GM04503 (cell line): ENCODE results near the gene TIGD7.

Experiments used
- DNase-seq: peaks from one replicate; pipeline ENCODE4 v3.0.0-alpha.2; 2012; ENCODE audit warnings: low read depth

TIGD7 gene, protein sequence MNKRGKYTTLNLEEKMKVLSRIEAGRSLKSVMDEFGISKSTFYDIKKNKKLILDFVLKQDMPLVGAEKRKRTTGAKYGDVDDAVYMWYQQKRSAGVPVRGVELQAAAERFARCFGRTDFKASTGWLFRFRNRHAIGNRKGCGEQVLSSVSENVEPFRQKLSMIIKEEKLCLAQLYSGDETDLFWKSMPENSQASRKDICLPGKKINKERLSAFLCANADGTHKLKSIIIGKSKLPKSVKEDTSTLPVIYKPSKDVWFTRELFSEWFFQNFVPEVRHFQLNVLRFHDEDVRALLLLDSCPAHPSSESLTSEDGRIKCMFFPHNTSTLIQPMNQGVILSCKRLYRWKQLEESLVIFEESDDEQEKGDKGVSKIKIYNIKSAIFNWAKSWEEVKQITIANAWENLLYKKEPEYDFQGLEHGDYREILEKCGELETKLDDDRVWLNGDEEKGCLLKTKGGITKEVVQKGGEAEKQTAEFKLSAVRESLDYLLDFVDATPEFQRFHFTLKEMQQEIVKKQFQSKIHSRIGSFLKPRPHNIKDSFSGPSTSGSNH

DNA sequence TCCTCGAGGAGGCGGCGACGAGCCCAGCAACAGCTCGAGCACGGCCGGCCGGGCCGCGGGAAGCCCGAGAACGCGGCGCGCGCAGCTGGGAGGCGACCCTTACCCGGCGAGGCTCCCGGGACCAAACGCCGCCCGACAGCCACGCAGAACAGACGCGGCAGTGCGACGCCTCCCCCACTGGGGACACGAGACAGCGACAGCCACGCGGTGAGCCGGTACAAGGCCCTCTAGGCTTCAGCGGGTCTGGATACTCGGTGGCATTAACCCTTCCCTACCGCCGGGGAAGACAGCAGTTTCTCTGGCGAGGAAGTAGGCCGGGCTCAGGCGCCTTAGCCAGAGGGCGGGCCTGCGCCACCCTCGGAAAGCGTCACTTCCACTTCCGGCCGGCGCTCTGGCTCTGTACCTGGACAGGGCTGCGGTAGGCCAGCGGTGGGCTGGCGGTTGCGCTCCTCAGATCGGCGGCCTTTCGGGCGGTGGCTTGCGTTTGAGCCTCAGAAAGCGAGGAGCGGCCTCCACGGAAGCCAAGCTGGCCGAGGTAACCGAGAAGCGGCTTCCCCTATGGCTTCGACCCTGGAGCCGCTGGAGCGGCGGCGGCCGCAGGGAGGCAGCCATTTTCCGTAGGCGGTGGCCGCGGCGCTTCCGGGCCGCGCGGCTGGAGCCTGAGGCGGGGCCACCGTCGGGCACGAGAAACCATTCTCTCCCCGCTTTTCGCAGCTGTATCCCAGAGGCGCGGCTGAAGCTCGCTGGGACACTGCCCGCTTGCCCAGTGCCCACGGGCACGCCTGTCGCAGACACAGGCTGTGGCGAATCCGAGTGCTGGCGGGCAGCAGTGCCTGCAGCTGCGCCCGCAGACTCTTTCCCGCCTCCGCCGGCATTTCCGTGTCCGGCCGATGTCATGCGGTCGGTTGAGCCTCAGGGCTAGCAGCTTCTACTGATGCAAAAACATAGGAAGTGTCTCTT, at the start of gene TIGD7, which contains the start of gene ZNF75A:
TSS of gene TIGD7 (minus strand) at position 322 of the 960 bp plus-strand sequence. CDS start 4,816 bp downstream, outside the sequence.
TSS of gene ZNF75A (plus strand) at position 389 of the 960 bp plus-strand sequence. CDS start 2,932 bp downstream, outside the sequence.
- DNase-seq = peak; percentile 65

DNA sequence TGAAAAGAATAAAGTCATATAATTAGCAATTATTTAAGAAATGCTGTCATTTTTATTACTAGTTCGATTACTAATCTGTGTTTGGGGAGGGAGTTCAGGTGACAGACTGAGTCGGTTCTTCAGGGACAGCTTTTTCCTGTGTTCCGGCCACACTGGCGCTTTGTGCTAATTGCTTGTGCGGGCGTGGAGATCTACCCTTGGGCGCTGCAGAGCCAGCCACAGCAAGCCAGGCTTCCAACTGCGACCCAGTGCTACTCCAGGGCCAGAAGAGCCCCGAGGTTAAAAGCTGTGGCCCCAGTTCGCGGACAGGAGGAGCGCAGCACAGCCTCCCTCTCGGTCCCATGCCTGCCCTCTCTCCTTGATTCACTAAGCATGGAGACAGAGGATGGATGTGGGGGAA, 43.9 kb upstream of the TIGD7 start:
- DNase-seq = no peak

DNA sequence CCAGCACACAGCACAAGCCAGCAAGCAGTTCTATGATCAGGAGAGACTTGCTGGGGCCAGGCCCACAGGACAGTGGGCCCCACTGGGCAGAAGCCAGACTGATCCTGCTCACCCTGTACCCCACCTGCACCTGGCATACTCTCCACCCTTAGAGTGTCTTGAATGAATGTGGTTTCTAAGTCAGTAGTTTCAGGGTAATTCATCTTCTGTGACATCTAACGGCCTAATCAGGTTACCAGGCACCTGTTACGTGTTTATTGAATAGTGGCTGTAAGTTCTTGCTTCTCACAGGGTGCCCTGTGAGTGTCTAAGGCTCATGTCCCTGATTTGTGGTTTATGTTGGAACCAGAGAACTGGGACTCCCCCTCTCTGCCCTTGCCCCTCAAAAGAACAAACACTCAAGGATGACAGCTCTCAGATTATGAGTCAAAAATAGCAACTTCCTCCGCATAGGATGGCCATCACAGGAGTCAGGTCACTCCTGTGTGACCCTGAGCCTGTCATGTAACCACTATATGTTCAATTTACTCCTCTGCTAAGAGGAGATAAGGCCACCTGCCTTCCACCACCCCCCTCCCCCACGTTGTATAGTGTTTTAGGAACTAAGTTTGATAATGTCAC, 43.4 kb upstream of the TIGD7 start:
- DNase-seq = no peak

DNA sequence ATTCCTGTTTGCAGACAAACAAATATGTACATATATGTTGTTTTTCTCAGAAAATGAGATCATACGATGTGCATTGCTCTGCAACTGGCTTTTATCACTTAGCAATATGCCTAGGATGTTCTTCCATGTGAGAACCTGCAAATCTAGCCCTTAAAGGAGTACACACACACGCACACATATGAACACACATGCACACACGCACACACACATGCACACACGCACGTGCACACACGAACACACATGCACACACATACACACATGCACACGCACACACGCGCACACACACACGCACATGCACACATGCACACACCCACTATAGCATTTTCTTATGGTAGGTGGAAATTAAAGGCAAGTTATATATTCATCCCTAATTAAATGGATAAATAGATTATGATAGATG, 42.4 kb upstream of the TIGD7 start:
- DNase-seq = no peak

DNA sequence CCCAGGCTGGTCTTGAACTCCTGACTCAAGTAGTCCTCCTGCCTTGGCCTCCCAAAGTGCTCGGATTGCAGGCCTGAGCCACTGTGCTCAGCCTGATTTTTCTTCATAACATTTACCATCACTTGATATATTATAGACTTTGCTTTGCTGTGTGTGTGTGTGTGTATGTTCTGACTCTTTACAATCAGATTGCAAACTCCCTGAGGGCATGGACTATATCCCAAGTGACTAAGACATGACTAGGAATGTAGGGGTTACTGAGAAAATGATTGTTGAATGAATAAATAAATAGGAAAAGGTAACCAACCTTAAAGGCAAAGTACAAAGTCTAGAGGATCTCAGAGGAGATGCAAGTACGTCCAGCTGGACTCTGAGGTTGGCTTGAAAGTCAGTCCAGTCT, 40.8 kb upstream of the TIGD7 start:
- no peak for DNase-seq

DNA sequence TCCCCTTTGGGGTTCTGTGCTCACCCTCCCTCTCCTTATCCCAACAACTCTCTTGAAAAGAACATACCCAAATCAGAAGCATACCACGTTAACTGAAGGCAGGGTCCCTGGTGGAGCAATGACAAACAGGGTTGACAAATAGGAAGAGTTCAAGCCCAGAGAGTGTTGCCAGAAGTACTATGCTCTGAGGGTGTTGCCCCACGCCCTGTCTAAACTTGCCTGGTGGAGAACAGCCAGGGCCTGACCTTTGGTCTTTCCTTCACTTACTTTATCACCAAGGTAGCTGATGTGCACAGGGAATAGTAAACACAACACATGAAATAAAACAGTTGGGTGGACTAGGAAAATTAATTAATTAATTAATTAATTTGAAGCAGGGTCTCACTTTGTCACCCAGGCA, 23.4 kb upstream of the TIGD7 start:
- no peak for DNase-seq

DNA sequence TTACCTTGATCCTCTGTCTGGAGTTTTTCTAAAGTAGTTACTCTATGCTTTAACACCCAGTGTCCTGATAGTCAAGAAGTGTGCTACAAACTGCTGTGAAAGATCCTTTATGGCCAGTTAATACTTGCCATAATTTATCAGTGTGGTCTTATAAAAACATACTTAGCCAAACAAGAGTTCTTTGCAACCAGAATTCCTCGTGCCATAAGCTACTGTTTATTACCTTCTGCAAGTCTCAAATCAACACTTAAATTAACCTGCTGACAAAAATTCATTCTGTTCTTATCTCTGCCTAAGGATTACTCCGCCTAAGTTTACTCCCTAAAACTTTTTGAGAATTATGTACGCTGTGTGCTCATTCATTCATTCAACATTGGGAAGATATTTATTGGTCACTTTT, 22.9 kb upstream of the TIGD7 start:
- no peak for DNase-seq

DNA sequence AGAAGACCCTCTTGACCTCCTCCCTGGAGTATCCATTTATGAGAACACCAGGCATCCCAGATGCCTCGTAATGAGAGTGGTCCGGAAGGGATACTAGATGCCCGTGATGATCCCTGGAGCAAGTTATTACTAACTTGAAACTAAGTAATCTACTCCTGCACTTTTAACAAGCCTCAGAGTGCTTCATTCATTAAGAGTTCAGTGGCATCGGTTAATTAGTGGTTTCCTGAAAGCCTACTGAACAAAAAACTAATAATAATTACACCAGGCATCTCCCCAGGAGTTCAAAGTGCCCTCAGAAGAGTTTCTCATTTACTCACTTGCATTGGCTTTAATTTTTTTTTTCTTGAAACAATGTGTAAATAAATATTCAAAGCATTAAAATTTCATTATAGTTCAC, 22.3 kb upstream of the TIGD7 start:
- no peak for DNase-seq

DNA sequence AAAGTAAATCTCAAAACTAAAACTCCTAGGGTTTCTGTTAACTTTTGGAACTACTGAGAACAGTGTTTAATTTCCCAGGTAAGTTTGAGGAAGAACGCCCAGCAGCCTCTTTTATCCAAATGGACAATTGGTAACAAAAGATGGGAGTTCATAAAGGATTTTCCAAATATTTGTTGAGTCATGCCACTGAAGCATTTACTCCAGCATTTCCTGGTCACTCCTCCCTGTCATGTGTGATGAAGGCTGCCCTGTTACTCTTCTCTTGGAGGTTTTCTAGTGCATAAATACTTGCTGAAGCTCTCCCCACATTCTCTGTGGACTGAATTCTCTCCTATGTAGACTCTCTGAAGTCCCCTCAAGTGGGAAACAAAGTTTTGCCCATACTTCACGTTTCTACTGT, 16.6 kb upstream of the TIGD7 start:
- no peak for DNase-seq

DNA sequence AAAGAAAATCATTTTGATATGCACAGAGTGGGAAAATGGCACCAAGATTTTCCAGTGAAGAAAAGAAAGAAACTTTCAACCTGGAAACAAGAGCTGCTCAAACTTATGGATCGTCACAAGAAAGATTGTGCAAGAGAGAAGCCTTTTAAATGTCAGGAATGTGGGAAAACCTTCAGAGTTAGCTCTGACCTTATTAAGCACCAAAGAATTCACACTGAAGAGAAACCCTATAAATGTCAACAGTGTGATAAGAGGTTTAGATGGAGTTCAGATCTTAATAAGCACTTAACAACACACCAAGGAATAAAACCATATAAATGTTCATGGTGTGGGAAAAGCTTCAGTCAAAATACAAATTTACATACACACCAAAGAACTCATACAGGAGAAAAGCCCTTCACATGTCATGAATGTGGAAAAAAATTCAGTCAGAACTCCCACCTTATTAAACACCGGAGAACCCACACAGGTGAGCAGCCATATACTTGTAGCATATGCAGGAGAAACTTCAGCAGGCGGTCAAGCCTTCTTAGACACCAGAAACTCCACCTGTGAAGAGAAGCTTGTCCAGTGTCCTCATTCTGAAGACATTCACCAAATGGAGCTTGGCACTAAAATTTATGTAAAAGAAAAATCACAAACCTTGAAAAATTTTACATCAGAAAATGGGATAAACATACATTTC, 12.2 kb upstream of the TIGD7 start:
- DNase-seq = no peak

DNA sequence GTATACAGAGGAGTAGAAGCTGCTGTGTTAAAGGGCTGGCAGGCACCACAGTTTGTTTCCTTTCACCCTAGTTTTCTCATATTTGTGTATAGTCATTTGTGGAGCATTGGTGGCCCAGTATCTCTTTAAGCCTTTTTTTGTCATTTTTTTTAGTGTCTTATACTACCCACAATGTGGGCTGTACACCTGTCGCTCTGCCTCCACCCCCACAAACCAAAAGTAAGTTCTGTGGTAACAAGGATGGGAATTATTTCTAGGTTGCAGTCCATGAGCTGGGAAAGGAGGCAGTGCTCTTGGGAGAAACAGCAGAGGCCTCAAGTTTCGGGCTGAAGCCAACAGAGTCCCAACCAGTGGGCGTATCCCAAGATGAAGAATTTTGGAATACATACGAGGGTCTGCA, 6.3 kb upstream of the TIGD7 start:
- DNase-seq = no peak

DNA sequence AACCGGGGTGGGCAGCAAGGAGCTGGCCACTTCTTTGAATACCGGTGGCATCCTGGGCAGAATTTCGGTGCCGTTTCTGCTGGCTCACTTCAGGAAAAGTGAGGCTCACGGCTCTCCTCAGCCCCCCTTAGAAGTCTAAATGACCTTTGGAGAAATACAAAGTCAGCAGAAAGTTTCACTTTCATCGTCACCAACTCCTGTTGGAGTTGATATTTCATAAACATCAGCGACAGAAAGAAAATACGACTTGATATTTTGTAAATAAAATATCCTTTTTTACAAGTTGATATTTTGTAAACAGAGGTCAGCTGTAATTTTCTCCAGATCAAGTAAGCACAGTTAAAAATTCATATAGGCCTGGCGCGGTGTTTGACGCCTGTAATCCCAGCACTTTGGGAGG, 848 bp upstream of the TIGD7 start:
- no peak for DNase-seq

DNA sequence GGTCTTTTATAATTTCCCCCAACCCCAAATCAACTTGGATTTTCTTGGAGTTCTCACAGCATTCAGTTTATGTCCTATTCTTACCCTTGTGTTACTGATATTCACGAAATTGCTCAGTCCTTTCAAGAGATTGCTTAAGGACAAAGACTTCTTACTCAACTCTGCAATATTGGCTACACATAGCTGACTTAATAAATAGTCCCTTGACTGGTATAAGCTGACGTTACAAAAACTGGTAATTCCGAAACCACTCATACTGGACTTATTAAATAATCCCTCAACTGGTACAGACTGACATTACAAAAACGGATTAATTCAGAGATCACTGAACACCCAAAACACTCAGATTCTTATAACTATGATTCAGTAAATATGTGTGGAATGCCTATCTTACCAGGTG, 860 bp downstream of the TIGD7 start:
- no peak for DNase-seq

DNA sequence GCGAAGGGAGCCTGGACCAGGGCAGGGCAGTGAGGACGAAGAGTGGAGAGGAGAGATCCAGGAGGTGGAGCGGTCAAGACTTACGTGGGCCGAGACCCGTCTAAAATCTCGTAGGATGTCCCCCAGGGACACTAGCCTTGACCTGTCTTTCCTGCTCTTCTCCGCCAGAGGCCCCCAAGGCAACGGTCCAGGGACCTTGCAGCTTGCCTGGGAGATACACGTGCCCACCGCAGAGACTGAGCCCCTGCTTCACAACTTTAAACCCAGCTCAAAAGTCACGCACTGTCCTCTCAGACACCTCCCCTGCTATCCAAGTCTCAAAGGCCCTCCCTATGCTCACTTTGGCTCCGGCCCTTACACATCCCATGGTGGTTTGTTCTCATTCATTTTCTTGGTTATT, 9.4 kb downstream of the TIGD7 start:
- no peak for DNase-seq

DNA sequence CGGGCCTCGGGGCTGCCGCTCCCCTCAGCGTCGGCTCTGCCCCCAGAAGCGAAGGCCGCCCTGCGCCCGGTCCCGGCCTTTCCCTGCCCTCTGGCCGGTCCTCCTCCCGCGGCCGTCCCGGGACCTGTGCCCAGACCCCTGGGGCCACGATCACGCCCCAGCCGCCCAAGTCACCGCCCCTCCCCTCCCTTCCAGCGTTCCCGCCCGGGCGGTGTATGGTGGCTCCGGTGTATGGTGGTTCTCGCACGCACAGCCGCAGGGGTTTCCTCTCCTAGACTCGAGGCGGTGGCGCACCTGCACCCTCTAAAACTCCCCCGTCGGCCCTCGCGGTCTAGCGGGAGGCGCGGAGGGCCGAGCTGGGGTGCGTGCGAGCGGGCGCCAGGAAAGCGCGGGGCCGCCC, 10.0 kb downstream of the TIGD7 start:
- no peak for DNase-seq

DNA sequence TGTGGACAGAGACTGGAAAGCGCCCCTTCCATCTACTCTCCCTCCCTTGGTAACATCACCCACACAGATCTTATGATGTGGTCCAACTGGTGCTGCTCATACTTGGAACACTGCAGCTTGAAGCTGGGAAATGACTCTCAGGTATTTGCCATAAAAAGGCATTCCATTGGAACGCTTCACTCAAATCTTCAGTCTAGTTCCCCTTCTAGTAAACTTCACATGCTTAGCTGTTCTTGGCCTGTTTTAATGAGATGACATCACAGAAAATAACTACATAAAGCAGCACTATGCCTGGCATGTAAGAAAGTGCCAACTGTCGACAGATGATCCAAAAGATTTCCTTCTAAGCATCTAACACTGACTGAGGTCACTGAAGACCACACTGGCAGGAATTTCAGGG, 12.6 kb downstream of the TIGD7 start:
- peak; percentile 84 for DNase-seq

DNA sequence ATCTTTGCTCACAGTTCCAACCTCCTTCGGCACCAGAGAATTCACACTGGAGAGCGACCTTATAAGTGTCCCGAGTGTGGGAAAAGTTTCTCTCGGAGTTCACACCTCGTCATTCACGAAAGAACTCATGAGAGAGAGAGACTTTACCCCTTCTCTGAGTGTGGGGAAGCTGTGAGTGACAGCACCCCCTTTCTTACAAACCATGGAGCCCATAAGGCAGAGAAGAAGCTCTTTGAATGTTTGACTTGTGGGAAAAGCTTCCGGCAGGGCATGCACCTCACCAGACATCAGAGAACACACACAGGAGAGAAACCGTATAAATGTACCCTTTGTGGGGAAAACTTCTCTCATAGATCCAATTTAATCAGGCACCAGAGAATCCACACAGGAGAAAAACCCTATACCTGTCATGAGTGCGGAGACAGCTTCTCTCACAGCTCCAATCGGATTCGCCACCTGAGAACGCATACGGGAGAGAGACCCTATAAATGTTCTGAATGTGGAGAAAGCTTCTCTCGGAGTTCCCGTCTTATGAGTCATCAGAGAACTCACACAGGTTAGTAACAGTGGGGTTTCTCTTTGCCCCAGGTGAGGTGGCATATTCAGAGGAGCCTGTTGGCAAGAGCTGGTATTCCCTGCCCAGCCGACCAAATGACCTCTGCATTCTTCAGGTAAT, 15.1 kb downstream of the TIGD7 start:
- DNase-seq = no peak

DNA sequence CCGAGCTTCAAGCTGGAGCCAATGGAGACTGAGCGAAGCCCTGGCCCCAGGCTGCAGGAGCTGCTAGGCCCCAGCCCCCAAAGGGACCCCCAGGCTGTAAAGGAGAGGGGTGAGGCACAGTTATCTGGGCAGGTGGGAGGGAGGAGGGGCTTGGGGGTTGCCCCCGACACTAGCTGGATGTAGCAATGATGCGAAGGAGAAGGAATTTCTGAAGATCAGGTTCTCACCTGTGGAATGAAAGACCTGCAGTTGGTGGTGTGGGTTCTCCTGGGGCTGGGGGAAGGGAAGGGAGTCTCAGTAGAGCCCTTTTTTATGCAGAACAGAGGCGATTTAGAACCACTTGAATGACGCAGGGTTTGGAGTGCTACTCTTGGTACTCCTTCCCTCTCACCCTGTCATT, 20.1 kb downstream of the TIGD7 start:
- DNase-seq = no peak

DNA sequence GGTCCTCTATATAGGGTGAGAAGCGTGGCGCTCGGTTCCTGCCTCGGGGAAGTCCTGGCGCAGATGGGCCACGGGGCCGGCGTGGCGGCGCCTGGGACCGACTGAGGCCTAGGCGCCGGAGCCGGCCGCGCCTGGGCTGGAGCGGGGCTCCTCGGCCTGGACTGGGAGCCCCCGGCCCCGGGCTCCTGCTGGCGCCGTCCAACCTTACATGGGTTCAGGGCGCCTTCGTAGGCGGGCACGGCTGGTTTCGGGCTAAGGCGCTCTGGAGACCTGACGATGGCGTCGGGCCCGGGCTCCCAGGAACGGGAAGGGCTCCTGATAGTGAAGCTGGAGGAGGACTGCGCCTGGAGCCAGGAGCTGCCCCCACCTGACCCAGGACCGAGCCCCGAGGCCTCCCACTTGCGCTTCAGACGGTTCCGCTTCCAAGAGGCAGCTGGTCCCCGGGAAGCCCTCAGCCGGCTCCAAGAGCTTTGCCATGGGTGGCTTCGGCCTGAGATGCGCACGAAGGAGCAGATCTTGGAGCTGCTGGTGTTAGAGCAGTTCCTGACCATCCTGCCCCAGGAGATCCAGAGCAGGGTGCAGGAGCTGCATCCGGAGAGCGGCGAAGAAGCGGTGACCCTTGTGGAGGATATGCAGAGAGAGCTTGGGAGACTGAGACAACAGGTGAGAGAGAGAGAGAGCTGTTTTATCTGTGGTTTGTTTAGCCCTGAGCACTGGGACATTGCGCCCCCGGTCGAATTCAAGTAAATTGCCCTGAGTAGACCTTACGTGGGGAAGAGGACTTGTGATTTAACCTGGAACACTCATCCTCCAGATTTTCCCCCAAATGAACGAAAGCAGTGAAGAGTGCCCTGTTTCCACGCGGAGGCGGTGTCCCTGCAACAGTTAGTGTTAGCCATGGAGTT, 21.4 kb downstream of the TIGD7 start:
- DNase-seq = no peak
